Bronchial epithelial cell (primary cell): ENCODE measurements around the gene RPS6KA2. TPM values are rescaled to one million over a fixed set of nuclear protein-coding genes. Genes with fewer than 3 reads are reported as not detected.

Experiments used
- DNase-seq: peaks from one replicate; pipeline ENCODE4 v3.0.0-alpha.2; 2010; ENCODE audit warnings: low read depth
- FAIRE-seq: peaks from 2 replicates; lab custom pipeline; 2011; peaks lifted over from hg19 to GRCh38; lab: Jason Lieb, UNC
- H3K27me3 ChIP-seq: 2 replicates; pipeline ENCODE4 v1.5.1; 2011; ENCODE audit warnings: low read length; ENCODE audit not compliant: control insufficient read depth, insufficient read depth
- H3K36me3 ChIP-seq: 2 replicates; pipeline ENCODE4 v1.5.1; 2011; ENCODE audit warnings: low read length; ENCODE audit not compliant: control insufficient read depth, insufficient read depth
- H3K4me3 ChIP-seq: 2 replicates; pipeline ENCODE4 v1.5.1; 2011; ENCODE audit warnings: mild to moderate bottlenecking, low read depth, low read length, control low read depth
- total RNA-seq: library from RNA; depleted of rRNA; stranded (reverse); fragments of >200 nt; gene quantifications from 2 replicates; pipeline ENCODE4 v1.2.1, GENCODE V29; 2014
- TF ChIP-seq, protein P1 (sequence below): IDR thresholded peaks from 2 replicates; pipeline ENCODE4 v1.5.1; 2011; ENCODE audit warnings: mild to moderate bottlenecking, moderate library complexity, low read length, control low read depth, inconsistent platforms; ENCODE audit not compliant: insufficient read depth, severe bottlenecking

Gene RPS6KA2
- total RNA-seq, 1 donor from 2014 or later: 42.6 TPM

DNA sequence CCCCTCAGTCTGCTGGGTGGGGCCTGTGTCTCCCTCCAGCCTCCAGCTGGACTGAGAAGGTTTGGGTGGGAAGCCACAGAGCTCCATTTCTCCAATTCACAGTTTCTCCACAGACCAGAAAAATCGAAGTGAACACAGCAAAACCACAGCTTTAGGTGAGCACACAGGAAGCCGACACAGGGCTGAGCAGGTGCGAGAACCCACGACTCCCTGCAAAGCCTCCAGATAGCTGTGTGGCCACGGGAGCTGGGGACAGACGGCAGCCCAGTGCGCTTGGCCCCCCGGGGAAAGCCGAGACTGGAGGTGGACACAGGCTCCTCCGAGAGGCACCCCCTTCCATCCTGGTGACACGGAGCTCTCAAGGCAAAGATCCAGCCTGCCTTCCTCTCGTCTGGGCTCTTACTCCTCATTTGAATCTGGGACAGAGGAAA lies 215.3 kb downstream of the RPS6KA2 start:
- Histone ChIP-seq H3K4me3 (no peak overlapping the region), H3K36me3 (peaks cover 2% of the 10 kb centered on the region), H3K27me3 (no peaks in the 10 kb centered on the region)
- DNase-seq (no peak), FAIRE-seq (no peak)
- TF ChIP-seq, protein P1, sequence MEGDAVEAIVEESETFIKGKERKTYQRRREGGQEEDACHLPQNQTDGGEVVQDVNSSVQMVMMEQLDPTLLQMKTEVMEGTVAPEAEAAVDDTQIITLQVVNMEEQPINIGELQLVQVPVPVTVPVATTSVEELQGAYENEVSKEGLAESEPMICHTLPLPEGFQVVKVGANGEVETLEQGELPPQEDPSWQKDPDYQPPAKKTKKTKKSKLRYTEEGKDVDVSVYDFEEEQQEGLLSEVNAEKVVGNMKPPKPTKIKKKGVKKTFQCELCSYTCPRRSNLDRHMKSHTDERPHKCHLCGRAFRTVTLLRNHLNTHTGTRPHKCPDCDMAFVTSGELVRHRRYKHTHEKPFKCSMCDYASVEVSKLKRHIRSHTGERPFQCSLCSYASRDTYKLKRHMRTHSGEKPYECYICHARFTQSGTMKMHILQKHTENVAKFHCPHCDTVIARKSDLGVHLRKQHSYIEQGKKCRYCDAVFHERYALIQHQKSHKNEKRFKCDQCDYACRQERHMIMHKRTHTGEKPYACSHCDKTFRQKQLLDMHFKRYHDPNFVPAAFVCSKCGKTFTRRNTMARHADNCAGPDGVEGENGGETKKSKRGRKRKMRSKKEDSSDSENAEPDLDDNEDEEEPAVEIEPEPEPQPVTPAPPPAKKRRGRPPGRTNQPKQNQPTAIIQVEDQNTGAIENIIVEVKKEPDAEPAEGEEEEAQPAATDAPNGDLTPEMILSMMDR: no peak

- DNase-seq (no peak), FAIRE-seq (no peak)
- Histone ChIP-seq H3K27me3 (no peaks in the 10 kb centered on the region), H3K4me3 (no peak overlapping the region), H3K36me3 (peaks cover 2% of the 10 kb centered on the region)
- TF ChIP-seq, protein P1: no peak
These were observed 215.8 kb downstream of the RPS6KA2 start for GRCh38 chr6:166411271-166411670.

GRCh38 chr6:166410426-166410935 lies 216.6 kb downstream of the RPS6KA2 start:
- FAIRE-seq: no peak
- DNase-seq: no peak

GRCh38 chr6:166408936-166409755 lies 217.9 kb downstream of the RPS6KA2 start:
- Histone ChIP-seq H3K27me3 (no peaks in the 10 kb centered on the region), H3K36me3 (peaks cover 2% of the 10 kb centered on the region), H3K4me3 (no peak overlapping the region)
- TF ChIP-seq, protein P1: no peak
- no peak for DNase-seq
- FAIRE-seq: peak; percentile 40

More at GRCh38 chr6:166410426-166410935, 216.6 kb downstream of the RPS6KA2 start:
- TF ChIP-seq, protein P1: no peak
- Histone ChIP-seq H3K36me3 (peaks cover 2% of the 10 kb centered on the region), H3K4me3 (no peak overlapping the region), H3K27me3 (no peaks in the 10 kb centered on the region)

GRCh38 chr6:166406197-166406596 lies 220.9 kb downstream of the RPS6KA2 start:
- Histone ChIP-seq H3K27me3 (no peaks in the 10 kb centered on the region), H3K36me3 (no peaks in the 10 kb centered on the region), H3K4me3 (no peak overlapping the region)
- FAIRE-seq (no peak), DNase-seq (no peak)
- TF ChIP-seq, protein P1: no peak
